NCI-H2107 treated with DMSO at 0.1 percent for 48 hours (cell line): Measurements from ENCODE around the gene SLC12A8.

Source experiments
- DNase-seq: peaks from one replicate; lab custom pipeline; 2025; ENCODE audit not compliant: unreplicated experiment; lab: John Stamatoyannopoulos, UW

The SLC12A8 gene

GRCh38 chr3:125219261-125219701 lies 6.7 kb upstream of the SLC12A8 start:
- DNase-seq, result no peak

GRCh38 chr3:125214738-125215137 lies 2.2 kb upstream of the SLC12A8 start:
- DNase-seq, result no peak

GRCh38 chr3:125213946-125214542 lies 1.5 kb upstream of the SLC12A8 start:
- no peak for DNase-seq

GRCh38 chr3:125213364-125213755 lies 812 bp upstream of the SLC12A8 start:
- DNase-seq, result no peak

GRCh38 chr3:125212091-125212508 lies 448 bp downstream of the SLC12A8 start:
- no peak for DNase-seq

GRCh38 chr3:125211523-125212090 lies 941 bp downstream of the SLC12A8 start:
- DNase-seq, result no peak

- DNase-seq, result no peak
Measured at GRCh38 chr3:125207949-125208568, 4.5 kb downstream of the SLC12A8 start.

GRCh38 chr3:125207507-125207906 lies 5.0 kb downstream of the SLC12A8 start:
- no peak for DNase-seq

GRCh38 chr3:125206934-125207333 lies 5.6 kb downstream of the SLC12A8 start:
- DNase-seq, result no peak

GRCh38 chr3:125203731-125204130 lies 8.8 kb downstream of the SLC12A8 start:
- DNase-seq, result no peak

GRCh38 chr3:125202197-125202596 lies 10.4 kb downstream of the SLC12A8 start:
- DNase-seq, result no peak

- DNase-seq, result no peak
Measured at GRCh38 chr3:125200731-125201139, 11.8 kb downstream of the SLC12A8 start.

- no peak for DNase-seq
Measured at GRCh38 chr3:125194849-125195601, 17.5 kb downstream of the SLC12A8 start.

- DNase-seq, result no peak
Measured at GRCh38 chr3:125194061-125194848, 18.3 kb downstream of the SLC12A8 start.

- no peak for DNase-seq
Measured at GRCh38 chr3:125192190-125193035, 20.1 kb downstream of the SLC12A8 start.

- no peak for DNase-seq
Measured at GRCh38 chr3:125191730-125192129, 20.8 kb downstream of the SLC12A8 start.

- DNase-seq, result no peak
Measured at GRCh38 chr3:125191256-125191655, 21.3 kb downstream of the SLC12A8 start.

GRCh38 chr3:125190786-125191185 lies 21.8 kb downstream of the SLC12A8 start:
- no peak for DNase-seq

- DNase-seq, result no peak
Measured at GRCh38 chr3:125189378-125190165, 23.0 kb downstream of the SLC12A8 start.
